B cell (primary cell): ENCODE data around the gene DTHD1.

Experiments
- EZH2 ChIP-seq: IDR thresholded peaks from 2 replicates; pipeline ENCODE4 v1.6.1; 2012; ENCODE audit warnings: borderline replicate concordance, low read depth, mild to moderate bottlenecking, moderate library complexity, low read length; ENCODE audit not compliant: insufficient read depth, poor library complexity, severe bottlenecking
- TF ChIP-seq, protein P1 (sequence below): fragments of 200-600 bp; IDR thresholded peaks from one replicate; pipeline ENCODE4 v1.8.0; 2022; ENCODE audit warnings: antibody characterized with exemption, mild to moderate bottlenecking

DNA sequence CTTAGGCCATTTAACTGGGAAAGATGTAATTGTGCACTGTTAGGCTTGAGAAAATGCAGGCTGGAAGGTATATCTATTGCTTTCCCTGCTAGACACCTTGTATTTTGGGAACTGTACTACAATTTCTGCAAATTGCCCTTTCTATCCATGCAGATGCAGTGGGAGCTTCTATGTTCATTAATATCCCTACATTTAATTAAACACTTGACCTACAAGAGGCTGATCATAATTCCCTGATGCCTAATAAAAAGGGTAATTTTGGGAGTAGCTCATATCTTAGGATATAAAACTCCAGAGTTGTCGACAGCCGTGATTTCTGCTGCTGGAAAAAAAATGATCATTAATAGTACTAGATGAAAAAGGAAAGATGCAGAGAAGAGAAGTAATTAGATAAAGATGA, 19.7 kb downstream of the DTHD1 start:
- TF ChIP-seq, protein P1, sequence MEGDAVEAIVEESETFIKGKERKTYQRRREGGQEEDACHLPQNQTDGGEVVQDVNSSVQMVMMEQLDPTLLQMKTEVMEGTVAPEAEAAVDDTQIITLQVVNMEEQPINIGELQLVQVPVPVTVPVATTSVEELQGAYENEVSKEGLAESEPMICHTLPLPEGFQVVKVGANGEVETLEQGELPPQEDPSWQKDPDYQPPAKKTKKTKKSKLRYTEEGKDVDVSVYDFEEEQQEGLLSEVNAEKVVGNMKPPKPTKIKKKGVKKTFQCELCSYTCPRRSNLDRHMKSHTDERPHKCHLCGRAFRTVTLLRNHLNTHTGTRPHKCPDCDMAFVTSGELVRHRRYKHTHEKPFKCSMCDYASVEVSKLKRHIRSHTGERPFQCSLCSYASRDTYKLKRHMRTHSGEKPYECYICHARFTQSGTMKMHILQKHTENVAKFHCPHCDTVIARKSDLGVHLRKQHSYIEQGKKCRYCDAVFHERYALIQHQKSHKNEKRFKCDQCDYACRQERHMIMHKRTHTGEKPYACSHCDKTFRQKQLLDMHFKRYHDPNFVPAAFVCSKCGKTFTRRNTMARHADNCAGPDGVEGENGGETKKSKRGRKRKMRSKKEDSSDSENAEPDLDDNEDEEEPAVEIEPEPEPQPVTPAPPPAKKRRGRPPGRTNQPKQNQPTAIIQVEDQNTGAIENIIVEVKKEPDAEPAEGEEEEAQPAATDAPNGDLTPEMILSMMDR: no peak
- no peak for TF ChIP-seq EZH2
